Measurements from ENCODE around the gene TMEM213.

- TF ChIP-seq, protein P1, sequence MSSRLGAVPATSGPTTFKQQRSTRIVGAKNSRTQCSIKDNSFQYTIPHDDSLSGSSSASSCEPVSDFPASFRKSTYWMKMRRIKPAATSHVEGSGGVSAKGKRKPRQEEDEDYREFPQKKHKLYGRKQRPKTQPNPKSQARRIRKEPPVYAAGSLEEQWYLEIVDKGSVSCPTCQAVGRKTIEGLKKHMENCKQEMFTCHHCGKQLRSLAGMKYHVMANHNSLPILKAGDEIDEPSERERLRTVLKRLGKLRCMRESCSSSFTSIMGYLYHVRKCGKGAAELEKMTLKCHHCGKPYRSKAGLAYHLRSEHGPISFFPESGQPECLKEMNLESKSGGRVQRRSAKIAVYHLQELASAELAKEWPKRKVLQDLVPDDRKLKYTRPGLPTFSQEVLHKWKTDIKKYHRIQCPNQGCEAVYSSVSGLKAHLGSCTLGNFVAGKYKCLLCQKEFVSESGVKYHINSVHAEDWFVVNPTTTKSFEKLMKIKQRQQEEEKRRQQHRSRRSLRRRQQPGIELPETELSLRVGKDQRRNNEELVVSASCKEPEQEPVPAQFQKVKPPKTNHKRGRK (CRISPR knock-in tag; IDR thresholded peaks at IDR 0.05), result no peak
- TF ChIP-seq CTCF (CRISPR knock-in tag; IDR thresholded peaks at IDR 0.05) (no peak), IRF2 (CRISPR knock-in tag; IDR thresholded peaks at IDR 0.05) (no peak), FOSL1 (CRISPR knock-in tag; IDR thresholded peaks at IDR 0.05; ENCODE audit: borderline replicate concordance) (no peak), GATAD2A (CRISPR knock-in tag; IDR thresholded peaks at IDR 0.05) (no peak), ETV6 (CRISPR knock-in tag; conservative IDR thresholded peaks at IDR 0.05) (no peak), ZZZ3 (CRISPR knock-in tag; IDR thresholded peaks at IDR 0.05; ENCODE audit: borderline replicate concordance) (no peak), ZNF792 (CRISPR knock-in tag; IDR thresholded peaks at IDR 0.05) (no peak), ZNF382 (CRISPR knock-in tag; IDR thresholded peaks at IDR 0.05; ENCODE audit: borderline replicate concordance) (no peak), PHF8 (CRISPR knock-in tag; IDR thresholded peaks at IDR 0.05) (no peak), FOXK1 (CRISPR knock-in tag; IDR thresholded peaks at IDR 0.05; ENCODE audit: borderline replicate concordance, low read depth) (no peak)
- TF ChIP-seq, protein P2, sequence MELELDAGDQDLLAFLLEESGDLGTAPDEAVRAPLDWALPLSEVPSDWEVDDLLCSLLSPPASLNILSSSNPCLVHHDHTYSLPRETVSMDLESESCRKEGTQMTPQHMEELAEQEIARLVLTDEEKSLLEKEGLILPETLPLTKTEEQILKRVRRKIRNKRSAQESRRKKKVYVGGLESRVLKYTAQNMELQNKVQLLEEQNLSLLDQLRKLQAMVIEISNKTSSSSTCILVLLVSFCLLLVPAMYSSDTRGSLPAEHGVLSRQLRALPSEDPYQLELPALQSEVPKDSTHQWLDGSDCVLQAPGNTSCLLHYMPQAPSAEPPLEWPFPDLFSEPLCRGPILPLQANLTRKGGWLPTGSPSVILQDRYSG (CRISPR knock-in tag; IDR thresholded peaks at IDR 0.05), result no peak
- TF ChIP-seq, protein P3, sequence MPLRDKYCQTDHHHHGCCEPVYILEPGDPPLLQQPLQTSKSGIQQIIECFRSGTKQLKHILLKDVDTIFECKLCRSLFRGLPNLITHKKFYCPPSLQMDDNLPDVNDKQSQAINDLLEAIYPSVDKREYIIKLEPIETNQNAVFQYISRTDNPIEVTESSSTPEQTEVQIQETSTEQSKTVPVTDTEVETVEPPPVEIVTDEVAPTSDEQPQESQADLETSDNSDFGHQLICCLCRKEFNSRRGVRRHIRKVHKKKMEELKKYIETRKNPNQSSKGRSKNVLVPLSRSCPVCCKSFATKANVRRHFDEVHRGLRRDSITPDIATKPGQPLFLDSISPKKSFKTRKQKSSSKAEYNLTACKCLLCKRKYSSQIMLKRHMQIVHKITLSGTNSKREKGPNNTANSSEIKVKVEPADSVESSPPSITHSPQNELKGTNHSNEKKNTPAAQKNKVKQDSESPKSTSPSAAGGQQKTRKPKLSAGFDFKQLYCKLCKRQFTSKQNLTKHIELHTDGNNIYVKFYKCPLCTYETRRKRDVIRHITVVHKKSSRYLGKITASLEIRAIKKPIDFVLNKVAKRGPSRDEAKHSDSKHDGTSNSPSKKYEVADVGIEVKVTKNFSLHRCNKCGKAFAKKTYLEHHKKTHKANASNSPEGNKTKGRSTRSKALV (CRISPR knock-in tag; IDR thresholded peaks at IDR 0.05), result no peak
These were observed 3.5 kb downstream of the TMEM213 start for GRCh38 chr7:138801256-138801655.

All from HepG2 (cell line).